Prostate gland (tissue), 2 donors: Measurements from ENCODE around the gene R3HDM2. TPM values are rescaled to one million over a fixed set of nuclear protein-coding genes. Genes with fewer than 3 reads are reported as not detected.
"Not testable (repeated sequence)": the region's sequence is repeated elsewhere in the genome, so short reads cannot be mapped to it uniquely, and the experiment has no call there.

Experiments
- DNase-seq: peaks from one replicate; pipeline ENCODE4 v3.0.0-alpha.2; 2019; ENCODE audit warnings: low spot score
- H3K27ac ChIP-seq, 2 donors: fragments of 200-600 bp; sonication (generic); 2 replicates each; pipeline ENCODE4 v1.5.1; 2017 to 2019
- H3K27me3 ChIP-seq: fragments of 200-600 bp; sonication (generic); replicated peaks from 2 replicates; pipeline ENCODE4 v1.5.1; 2019; ENCODE audit not compliant: insufficient read depth
- H3K36me3 ChIP-seq, 2 donors: fragments of 200-600 bp; sonication (generic); 1 replicate in 1 of 2; 2 replicates in 1 of 2; pipeline versions ENCODE4 v1.5.1 to v1.8.1; 2017 to 2019
- H3K4me1 ChIP-seq: fragments of 200-600 bp; sonication (generic); replicated peaks from 2 replicates; pipeline ENCODE4 v1.5.1; 2019
- H3K4me3 ChIP-seq, 2 donors: fragments of 200-600 bp; sonication (generic); 2 replicates each; pipeline ENCODE4 v1.5.1; 2017 to 2019
- H3K9me3 ChIP-seq: fragments of 200-600 bp; sonication (generic); 2 replicates; pipeline ENCODE4 v1.5.1; 2017
- CTCF ChIP-seq, 4 experiments: fragments of 200-600 bp in 2 of 4; fragments of 450-650 bp in 2 of 4; sonication (generic) in 2 of 4; IDR thresholded peaks; 1 replicate in 3 of 4; 2 replicates in 1 of 4; pipeline ENCODE4 v1.5.1; 2016 to 2019; ENCODE audit warnings: antibody characterized with exemption in 4 of 4, mild to moderate bottlenecking in 2 of 4, moderate library complexity in 2 of 4
- POLR2A ChIP-seq: fragments of 450-650 bp; IDR thresholded peaks from one replicate; pipeline ENCODE4 v1.6.1; 2016; ENCODE audit warnings: antibody characterized with exemption, mild to moderate bottlenecking
- POLR2AphosphoS5 ChIP-seq: sonication (generic); formaldehyde crosslinking; IDR thresholded peaks from one replicate; pipeline ENCODE4 v1.6.1; 2017; ENCODE audit warnings: antibody characterized with exemption
- WGBS: methylation state at CpG from one replicate; pipeline ENCODE4 v1.1.5; 2018; 5-methylcytosine and 5-hydroxymethylcytosine counted together
- intact Hi-C: fragments of 100-400 bp; cut with DNase I; formaldehyde crosslinking; loops from one replicate; pipeline ENCODE4 v1.14.2; 2022
- total RNA-seq, 2 donors: library from RNA; depleted of rRNA; stranded (reverse); fragments of >200 nt; gene quantifications; one replicate each; pipeline ENCODE4 v1.1.0, GENCODE V29; 2016

The R3HDM2 gene
- total RNA-seq, 2 donors from 2014 or later, result 38.7 to 80.9 TPM

- Histone ChIP-seq H3K4me1 (no peaks in the 10 kb centered on the region), H3K27ac (no peak overlapping the region), H3K9me3 (no peaks in the 10 kb centered on the region), H3K36me3 (no peaks in the 10 kb centered on the region), H3K27me3 (no peaks in the 10 kb centered on the region), H3K4me3 (no peak overlapping the region)
- TF ChIP-seq CTCF (IDR thresholded peaks at IDR 0.05) (no peak), POLR2AphosphoS5 (no peak), POLR2A (no peak)
- intact Hi-C loops, result no loop called here
- WGBS, result 94% methylated on average over 4 of the region's 4 CpGs
- DNase-seq, result no peak
Measured at GRCh38 chr12:57410534-57410933, 20.3 kb downstream of the R3HDM2 start.

- intact Hi-C loops, result no loop called here
- no peak overlapping the region for H3K4me3 ChIP-seq
- H3K27ac ChIP-seq, result no peak overlapping the region
- H3K4me1 ChIP-seq, result no peaks in the 10 kb centered on the region
- H3K9me3 ChIP-seq, result no peaks in the 10 kb centered on the region
- TF ChIP-seq POLR2A (no peak), POLR2AphosphoS5 (no peak), CTCF (IDR thresholded peaks at IDR 0.05) (no peak)
- H3K27me3 ChIP-seq, result no peaks in the 10 kb centered on the region
- DNase-seq, result no peak
- no peaks in the 10 kb centered on the region for H3K36me3 ChIP-seq
- 94% methylated on average over 5 of the region's 5 CpGs for WGBS
Measured at GRCh38 chr12:57404966-57405640, 25.7 kb downstream of the R3HDM2 start.

- H3K27me3 ChIP-seq, DNase-seq, H3K4me3 ChIP-seq, intact Hi-C loops, H3K4me1 ChIP-seq, H3K9me3 ChIP-seq, H3K36me3 ChIP-seq, H3K27ac ChIP-seq: not testable (repeated sequence)
- 95% methylated on average over 4 of the region's 4 CpGs for WGBS
Measured at GRCh38 chr12:57402156-57402555, 28.7 kb downstream of the R3HDM2 start.

GRCh38 chr12:57401165-57401564 lies 29.7 kb downstream of the R3HDM2 start:
- H3K27ac ChIP-seq, result no peak overlapping the region
- no peak for DNase-seq
- H3K36me3 ChIP-seq, result no peaks in the 10 kb centered on the region
- WGBS, result 47% methylated on average over 5 of the region's 5 CpGs
- H3K9me3 ChIP-seq, result no peaks in the 10 kb centered on the region
- TF ChIP-seq POLR2AphosphoS5 (no peak), CTCF (IDR thresholded peaks at IDR 0.05) (no peak), POLR2A (no peak)
- H3K27me3 ChIP-seq, result no peaks in the 10 kb centered on the region
- no peak overlapping the region for H3K4me3 ChIP-seq
- no peaks in the 10 kb centered on the region for H3K4me1 ChIP-seq
- intact Hi-C loops, result no loop called here

- H3K9me3 ChIP-seq, H3K27me3 ChIP-seq, intact Hi-C loops, H3K4me3 ChIP-seq, DNase-seq, H3K4me1 ChIP-seq, H3K36me3 ChIP-seq, H3K27ac ChIP-seq: not testable (repeated sequence)
- WGBS, result 93% methylated on average over 7 of the region's 7 CpGs
Measured at GRCh38 chr12:57399718-57400463, 31.0 kb downstream of the R3HDM2 start.

GRCh38 chr12:57397441-57397840 lies 33.4 kb downstream of the R3HDM2 start:
- TF ChIP-seq CTCF (IDR thresholded peaks at IDR 0.05), result no peak
- no peak for TF ChIP-seq POLR2AphosphoS5
- TF ChIP-seq POLR2A, result no peak
- Histone ChIP-seq H3K27me3 (no peaks in the 10 kb centered on the region), H3K4me3 (no peak overlapping the region), H3K27ac (no peak overlapping the region), H3K36me3 (no peaks in the 10 kb centered on the region), H3K9me3 (no peaks in the 10 kb centered on the region), H3K4me1 (no peaks in the 10 kb centered on the region)
- intact Hi-C loops, result no loop called here
- DNase-seq, result no peak
- WGBS, result 77% methylated on average over 2 of the region's 2 CpGs
